GM20000 (cell line): Measurements from ENCODE around the gene RARS2.

Experiments used
- DNase-seq: peaks from one replicate; pipeline ENCODE4 v3.0.0; 2012; ENCODE audit warnings: low spot score
- TF ChIP-seq, protein P1 (sequence below): IDR thresholded peaks from 2 replicates; pipeline ENCODE4 v1.5.1; 2012; ENCODE audit warnings: mild to moderate bottlenecking, control low read depth; ENCODE audit errors: extremely low read depth, missing control alignments

Gene RARS2

DNA sequence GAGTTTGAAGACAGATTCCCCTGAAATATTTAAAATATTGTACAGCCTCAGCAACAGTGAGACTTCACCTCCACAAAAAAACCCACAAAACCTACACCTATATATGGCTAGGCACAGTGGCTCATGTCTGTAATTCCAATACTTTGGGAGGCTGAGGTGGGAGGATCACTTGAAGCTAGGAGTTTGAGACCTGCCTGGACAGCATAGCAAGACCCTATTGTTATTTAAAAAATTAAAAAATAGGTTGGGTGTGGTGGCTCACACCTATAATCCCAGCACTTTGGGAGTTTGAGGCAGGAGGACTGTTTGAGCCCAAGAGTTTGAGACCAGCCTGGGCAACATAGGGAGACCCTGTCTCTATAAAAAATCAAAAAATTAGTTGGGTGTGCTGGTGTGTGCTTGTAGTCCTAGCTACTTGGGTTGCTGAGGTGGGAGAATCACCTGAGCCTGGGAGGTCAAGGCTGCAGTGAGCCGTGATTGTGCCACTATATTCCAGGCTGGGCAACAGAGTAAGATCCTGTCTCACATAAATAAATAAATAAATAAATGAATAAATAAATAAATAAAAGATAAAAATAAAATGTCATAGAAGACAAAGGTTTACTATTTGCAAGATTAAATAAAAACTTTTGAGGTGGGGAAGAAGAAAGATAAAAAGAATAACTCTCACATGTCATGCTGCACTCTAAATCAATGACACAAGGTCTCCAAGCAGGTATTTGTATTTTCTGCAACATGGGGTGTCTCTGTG is 51.1 kb downstream of the RARS2 start:
- TF ChIP-seq, protein P1, sequence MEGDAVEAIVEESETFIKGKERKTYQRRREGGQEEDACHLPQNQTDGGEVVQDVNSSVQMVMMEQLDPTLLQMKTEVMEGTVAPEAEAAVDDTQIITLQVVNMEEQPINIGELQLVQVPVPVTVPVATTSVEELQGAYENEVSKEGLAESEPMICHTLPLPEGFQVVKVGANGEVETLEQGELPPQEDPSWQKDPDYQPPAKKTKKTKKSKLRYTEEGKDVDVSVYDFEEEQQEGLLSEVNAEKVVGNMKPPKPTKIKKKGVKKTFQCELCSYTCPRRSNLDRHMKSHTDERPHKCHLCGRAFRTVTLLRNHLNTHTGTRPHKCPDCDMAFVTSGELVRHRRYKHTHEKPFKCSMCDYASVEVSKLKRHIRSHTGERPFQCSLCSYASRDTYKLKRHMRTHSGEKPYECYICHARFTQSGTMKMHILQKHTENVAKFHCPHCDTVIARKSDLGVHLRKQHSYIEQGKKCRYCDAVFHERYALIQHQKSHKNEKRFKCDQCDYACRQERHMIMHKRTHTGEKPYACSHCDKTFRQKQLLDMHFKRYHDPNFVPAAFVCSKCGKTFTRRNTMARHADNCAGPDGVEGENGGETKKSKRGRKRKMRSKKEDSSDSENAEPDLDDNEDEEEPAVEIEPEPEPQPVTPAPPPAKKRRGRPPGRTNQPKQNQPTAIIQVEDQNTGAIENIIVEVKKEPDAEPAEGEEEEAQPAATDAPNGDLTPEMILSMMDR: no peak
- DNase-seq: no peak

DNA sequence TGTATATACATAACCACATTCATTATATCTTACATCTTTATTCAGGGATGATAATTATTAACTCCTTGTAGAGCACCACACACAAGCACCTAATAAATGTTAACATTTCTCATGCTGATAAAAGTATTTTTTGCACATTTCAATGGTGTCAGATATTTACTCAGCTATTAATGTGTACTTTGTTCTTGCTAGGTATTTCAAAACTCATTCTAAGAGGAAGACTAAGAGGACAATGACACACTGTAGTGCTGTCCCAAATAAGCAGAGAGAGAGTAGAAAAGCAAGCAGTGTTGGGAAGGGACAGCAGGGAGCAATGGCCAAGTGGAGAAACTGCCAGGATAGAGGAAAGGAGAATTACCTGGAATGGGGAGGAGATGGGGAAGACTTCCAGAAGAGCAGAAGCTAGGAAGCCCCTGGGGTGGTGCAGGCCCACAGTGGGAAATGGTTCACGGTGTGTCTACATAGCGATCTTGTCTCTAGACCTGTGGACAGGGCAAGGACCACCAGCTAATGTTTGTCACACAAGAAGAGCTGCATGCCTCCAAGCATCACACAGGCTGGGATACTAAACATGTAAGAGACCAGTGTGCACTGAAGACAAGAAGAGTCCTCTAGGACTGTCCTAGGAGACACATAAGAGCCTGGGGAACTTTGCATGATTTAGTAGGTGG is 55.3 kb downstream of the RARS2 start:
- no peak for DNase-seq
- TF ChIP-seq, protein P1: no peak

DNA sequence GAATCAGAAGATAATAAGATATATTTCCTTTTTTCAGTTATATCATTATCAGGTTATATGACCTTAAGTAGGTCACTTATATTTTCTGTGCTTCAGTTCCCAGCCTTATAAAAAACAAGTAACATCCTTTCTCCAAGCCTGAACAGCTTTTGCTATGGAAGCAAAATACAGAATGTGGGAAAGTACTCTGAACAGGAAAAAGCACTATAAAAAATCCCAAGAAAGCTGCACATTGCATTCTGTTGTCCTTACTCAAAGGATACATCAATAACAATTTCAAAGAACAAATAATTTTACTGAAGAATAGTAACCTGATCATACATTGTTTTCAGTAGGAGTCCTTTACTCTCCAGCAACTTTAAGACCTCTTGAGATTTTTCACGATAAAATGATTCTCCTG is 60.6 kb downstream of the RARS2 start:
- TF ChIP-seq, protein P1: no peak
- no peak for DNase-seq

DNA sequence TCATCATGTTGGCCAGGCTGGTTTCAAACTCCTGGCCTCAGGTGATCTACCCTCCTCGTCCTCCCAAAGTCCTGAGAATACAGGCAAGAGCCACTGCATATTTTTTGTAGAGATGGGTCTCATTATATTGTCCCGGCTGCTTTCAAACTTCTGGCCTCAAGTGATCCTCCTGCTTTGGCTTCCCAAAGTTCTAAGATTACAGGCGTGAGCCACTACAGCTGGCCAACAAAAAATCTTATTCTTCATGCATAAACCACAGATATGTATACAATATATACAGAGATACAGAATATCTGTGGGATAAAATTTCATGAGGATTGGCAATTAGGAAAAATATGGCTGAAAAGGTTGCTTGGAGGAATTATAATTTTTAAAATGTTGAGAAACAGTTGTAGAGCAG is 67.1 kb downstream of the RARS2 start:
- TF ChIP-seq, protein P1: no peak
- DNase-seq: no peak

DNA sequence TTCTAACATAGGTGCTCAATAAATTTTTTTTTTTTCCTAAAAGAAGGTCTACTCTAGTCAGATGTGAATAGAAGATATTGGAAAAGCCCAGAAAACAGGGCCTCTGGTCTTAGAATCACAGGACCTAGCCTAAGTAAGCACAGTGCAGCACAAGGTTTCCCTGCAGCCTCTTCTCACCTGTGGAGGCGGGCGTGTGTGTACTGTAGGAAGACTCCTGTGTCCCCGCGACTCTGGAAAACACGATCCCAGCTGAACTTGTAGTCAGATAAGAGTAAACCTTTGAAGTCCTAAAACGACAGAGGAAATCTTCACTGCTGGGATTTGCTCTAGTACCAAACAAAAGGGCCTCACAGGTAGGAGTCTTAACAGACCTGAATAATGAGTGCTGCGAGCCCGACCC is 71.3 kb downstream of the RARS2 start:
- DNase-seq: no peak
- TF ChIP-seq, protein P1: no peak

DNA sequence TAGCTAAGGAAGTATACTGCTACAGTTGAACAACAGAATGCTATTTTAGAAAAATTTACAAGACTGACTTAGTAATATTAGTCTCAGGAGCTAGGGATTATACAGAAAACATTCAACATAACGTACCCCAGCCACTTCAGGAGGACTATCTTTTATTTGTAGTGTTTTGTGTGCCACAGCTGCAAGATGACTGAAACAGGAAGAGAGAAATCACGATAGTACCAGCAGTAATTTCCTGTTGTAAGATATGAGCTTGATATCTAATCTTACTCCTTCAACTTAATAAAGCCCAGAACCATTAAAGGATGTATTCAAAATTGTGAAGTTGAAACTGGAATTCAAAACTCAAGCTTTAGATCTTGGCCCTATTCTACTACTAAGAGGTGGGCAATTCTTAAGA is 75.0 kb downstream of the RARS2 start:
- no peak for DNase-seq
- TF ChIP-seq, protein P1: no peak

DNA sequence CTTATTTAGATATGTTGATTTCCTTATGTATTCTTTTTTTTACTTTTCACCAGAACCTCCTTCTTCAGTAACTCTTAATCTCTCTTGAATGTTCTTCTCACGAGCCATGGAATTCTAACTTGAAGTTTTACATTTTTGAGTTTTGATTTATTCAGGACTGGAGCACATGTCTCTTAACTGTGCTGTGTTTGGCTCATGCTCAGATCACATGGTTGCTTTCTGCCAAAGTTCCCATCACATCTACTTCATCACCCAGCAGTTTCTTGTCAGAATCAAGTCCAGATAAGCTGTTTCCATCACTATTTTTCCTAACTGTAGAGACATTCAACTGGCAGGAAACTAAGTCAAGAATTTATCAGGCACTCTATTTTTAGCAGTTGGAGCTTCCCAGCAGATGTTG is 85.3 kb downstream of the RARS2 start:
- DNase-seq: no peak
- TF ChIP-seq, protein P1: no peak
